Neural cell (in vitro differentiated cells): Measurements from ENCODE around the gene IQSEC1.

Experiments
- CTCF ChIP-seq: fragments of 450-650 bp; IDR thresholded peaks from 2 replicates; pipeline ENCODE4 v1.5.1; 2014; ENCODE audit warnings: antibody characterized with exemption, mild to moderate bottlenecking, moderate library complexity; ENCODE audit not compliant: poor library complexity, severe bottlenecking
- EP300 ChIP-seq: fragments of 450-650 bp; conservative IDR thresholded peaks from 2 replicates; pipeline ENCODE4 v1.6.1; 2014; ENCODE audit warnings: antibody characterized with exemption, mild to moderate bottlenecking, moderate library complexity; ENCODE audit not compliant: poor library complexity, severe bottlenecking
- EZH2 ChIP-seq: fragments of 200-600, 300-800 bp; shearing (Covaris generic), sonication (generic); IDR thresholded peaks from 2 replicates; pipeline ENCODE4 v1.6.1; 2014; ENCODE audit warnings: antibody characterized with exemption, low read length, borderline replicate concordance, mild to moderate bottlenecking; ENCODE audit not compliant: insufficient read depth, poor library complexity, severe bottlenecking
- REST ChIP-seq: IDR thresholded peaks from 2 replicates; pipeline ENCODE4 v1.6.1; 2012; ENCODE audit warnings: borderline replicate concordance

- TF ChIP-seq CTCF: no peak
- no peak for TF ChIP-seq REST
- TF ChIP-seq EP300: no peak
- no peak for TF ChIP-seq EZH2
These were observed 102.5 kb downstream of the IQSEC1 start for GRCh38 chr3:12970684-12971083.
